Activated CD4-positive, alpha-beta T cell treated with anti-CD3 and anti-CD28 coated beads, Interleukin-2, amount 50 U/mL, for 48 hours (primary cell): ENCODE measurements around the gene PMEPA1.

ENCODE experiments used
- DNase-seq, 2 experiments: peaks; one replicate each; pipeline ENCODE4 v3.0.0-alpha.2; 2020

Gene PMEPA1

GRCh38 chr20:57709823-57710799 lies at the start of gene PMEPA1:
PMEPA1 (minus strand) TSS chr20:57710015; CDS start chr20:57709582, 433 bp downstream.
- DNase-seq, result peak; percentile 89 to 92

GRCh38 chr20:57757767-57758166 lies 48.0 kb upstream of the PMEPA1 start:
- DNase-seq, result no peak

- no peak for DNase-seq
Measured at GRCh38 chr20:57756921-57757320, 47.1 kb upstream of the PMEPA1 start.

GRCh38 chr20:57756213-57756612 lies 46.4 kb upstream of the PMEPA1 start:
- no peak for DNase-seq

- DNase-seq, result no peak
Measured at GRCh38 chr20:57755609-57756008, 45.8 kb upstream of the PMEPA1 start.

GRCh38 chr20:57754190-57754589 lies 44.4 kb upstream of the PMEPA1 start:
- no peak for DNase-seq

- DNase-seq, result no peak
Measured at GRCh38 chr20:57753332-57754164, 43.7 kb upstream of the PMEPA1 start.

- no peak for DNase-seq
Measured at GRCh38 chr20:57751411-57751810, 41.6 kb upstream of the PMEPA1 start.

GRCh38 chr20:57749869-57750268 lies 40.1 kb upstream of the PMEPA1 start:
- DNase-seq, result no peak

- no peak for DNase-seq
Measured at GRCh38 chr20:57749131-57749690, 39.4 kb upstream of the PMEPA1 start.

- peak; percentile 61 to 66 for DNase-seq
Measured at GRCh38 chr20:57748601-57749130, 38.9 kb upstream of the PMEPA1 start.

GRCh38 chr20:57747861-57748481 lies 38.2 kb upstream of the PMEPA1 start:
- DNase-seq, result no peak

GRCh38 chr20:57746832-57747404 lies 37.1 kb upstream of the PMEPA1 start:
- DNase-seq, result no peak

- DNase-seq, result no peak
Measured at GRCh38 chr20:57746201-57746600, 36.4 kb upstream of the PMEPA1 start.

- DNase-seq, result no peak
Measured at GRCh38 chr20:57744206-57744605, 34.4 kb upstream of the PMEPA1 start.

GRCh38 chr20:57743450-57744095 lies 33.8 kb upstream of the PMEPA1 start:
- DNase-seq, result no peak

- DNase-seq, result no peak
Measured at GRCh38 chr20:57742507-57743181, 32.8 kb upstream of the PMEPA1 start.

- DNase-seq, result no peak
Measured at GRCh38 chr20:57738484-57738883, 28.7 kb upstream of the PMEPA1 start.

- no peak for DNase-seq
Measured at GRCh38 chr20:57738053-57738452, 28.2 kb upstream of the PMEPA1 start.

- DNase-seq, result no peak
Measured at GRCh38 chr20:57737349-57737748, 27.5 kb upstream of the PMEPA1 start.

GRCh38 chr20:57736738-57737347 lies 27.0 kb upstream of the PMEPA1 start:
- DNase-seq, result no peak
